CD4-positive, alpha-beta T cell treated with Interferon alpha-2 for 1 hour (primary cell): ENCODE measurements around the gene TTC39B.
A peak's percentile ranks its signal among the peaks of the same experiment; 100 is the strongest.

Experiments used
- DNase-seq, 2 donors: peaks; one replicate each; pipeline ENCODE4 v3.0.0-alpha.2; 2020 to 2022

Gene TTC39B

DNA sequence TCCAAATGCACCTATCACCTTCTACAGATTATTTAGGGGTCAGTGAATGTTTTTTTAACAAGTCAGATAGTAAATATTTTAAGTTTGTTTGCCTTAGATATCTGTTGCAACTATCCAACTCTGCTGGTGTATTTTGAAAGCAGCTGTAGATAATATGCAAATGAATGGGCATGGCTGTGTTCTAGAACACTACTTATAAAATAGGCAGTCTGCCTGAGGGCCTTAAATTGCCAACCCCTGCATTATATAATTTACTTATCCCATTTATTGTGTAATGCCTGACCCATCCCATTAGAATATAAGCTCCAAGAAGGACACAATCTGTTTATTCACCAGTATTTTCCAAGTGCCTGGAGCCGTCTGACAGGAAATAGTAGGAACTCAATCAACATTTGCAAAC is 149.0 kb downstream of the TTC39B start:
- no peak for DNase-seq

DNA sequence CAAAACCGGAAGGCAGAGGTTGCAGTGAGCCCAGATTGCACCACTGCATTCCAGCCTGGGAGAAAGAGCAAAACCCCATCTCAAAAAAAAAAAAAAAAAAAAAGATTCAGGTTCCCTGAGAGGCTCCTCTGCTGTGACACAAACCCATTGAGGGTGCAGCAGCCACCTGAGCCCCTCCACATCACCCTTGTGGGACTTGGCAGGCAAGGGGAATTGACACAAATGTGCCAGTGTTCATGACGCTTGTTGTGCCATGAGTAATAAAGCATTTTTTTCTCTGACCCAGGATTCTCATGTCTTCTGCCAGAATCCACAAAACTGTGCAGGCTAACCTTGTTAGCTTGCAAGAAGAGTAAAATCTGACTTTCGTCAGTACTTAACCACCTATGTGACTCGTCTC is 149.6 kb downstream of the TTC39B start:
- no peak for DNase-seq

DNA sequence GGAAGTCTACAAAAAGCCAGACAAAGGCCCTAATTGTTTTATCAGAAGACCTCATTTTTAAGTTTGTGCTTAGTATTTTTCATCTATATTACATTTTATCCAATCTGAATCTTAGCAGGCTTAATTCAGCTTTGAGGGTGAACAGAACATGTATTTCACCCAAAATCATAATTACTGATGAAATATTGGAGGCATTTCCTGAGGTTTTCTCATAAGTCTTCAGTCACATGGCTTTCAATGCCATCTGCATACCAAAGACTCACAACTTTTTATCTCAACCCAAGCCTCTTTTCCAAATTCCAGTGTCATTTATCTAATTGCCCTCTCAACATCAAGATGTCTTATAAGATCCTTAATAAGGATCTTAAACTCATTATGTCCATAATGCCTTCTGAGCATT is 150.8 kb downstream of the TTC39B start:
- no peak for DNase-seq

DNA sequence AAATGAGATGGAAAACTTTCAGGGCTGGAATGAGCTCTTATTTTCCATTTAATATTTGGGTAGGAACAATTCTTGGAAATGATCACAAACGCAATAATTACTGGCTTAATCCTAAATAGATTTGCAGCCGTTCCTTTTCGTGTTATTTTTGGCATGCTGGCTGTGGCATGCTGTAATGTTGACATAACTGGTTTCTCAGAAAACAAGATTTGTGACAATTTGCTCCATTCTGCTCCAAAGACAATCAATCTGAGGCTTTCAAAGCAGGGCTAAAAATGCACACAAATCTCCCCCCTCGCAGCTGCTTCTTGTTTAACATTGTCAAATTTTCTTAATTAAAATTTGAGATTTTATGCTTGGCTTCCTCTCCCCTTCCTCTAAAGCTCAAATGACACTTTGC is 151.2 kb downstream of the TTC39B start:
- DNase-seq: no peak

DNA sequence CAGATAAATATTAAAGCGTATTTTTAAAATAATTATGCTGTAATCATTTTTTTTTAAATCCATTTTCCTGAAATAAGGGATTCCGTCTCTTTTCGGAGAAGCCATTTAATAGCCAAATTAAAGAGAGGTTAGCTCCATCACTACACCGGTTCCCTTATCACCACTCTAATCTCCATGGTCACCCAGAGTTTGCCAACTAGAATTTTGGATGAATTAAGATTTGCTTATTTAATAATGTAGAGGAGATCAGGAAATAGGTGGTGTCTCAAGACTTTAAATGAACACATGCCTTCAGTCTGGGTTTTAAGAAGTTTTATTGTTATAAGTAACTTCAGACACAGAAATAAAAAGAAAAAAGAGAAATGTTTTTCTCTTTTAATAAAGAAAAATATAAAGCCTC is 151.7 kb downstream of the TTC39B start:
- DNase-seq: no peak

DNA sequence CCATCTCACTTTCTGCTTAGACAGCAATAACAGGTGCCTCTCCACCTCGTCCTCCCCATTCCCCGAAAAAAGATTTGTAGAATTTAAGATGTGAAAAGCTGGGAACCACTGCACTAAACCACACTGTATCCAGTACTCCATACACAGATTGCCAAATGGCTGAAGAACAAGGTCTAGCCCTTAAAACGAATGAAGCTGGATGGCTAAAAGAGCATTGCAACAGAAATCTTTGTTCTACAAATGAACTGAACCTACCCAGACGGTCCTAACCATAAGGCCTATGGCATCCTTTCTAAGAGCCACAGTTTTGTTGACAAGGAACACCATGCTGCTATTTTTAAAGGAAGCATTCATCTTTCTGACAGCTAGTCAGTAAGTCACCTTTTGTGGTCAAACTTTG is 152.3 kb downstream of the TTC39B start:
- DNase-seq: no peak

DNA sequence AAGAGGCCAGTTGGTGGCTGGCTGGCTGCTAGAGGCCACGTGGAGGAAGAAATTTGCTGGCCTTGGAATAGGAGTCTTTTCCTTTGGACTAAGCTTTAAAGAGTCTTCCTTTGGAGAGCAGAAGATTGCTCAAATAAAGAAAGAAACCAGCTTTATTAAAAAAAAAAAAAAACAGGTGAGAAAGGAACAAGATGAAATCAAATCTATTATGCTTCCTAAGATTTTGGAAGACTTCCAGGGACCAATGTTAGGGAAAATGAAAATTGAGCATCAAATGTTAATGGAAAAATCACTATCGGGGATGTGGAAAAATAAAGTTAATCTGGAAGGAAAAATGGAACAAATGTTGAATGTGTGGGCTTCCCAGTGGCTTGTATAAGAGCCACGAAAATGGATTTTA is 153.1 kb downstream of the TTC39B start:
- DNase-seq: no peak

DNA sequence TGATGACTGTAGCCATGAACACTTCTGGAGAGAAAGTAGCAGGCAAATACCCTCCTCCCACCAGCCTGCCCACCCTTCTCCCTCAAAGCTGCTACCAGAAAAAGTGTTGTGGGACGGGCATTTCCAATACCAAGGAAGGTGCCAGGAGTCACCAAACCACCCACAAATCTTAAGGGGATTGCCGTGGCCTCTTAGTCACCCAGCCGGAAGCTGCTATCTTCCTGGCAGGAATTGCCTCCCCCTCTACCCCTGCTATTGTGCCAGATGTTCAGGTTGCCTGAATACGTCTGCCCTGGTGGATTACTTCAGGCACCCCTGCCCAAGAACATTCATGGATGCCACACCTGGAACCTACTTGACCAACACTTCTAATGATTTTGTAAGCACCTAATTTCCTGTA is 156.1 kb downstream of the TTC39B start:
- DNase-seq: no peak

DNA sequence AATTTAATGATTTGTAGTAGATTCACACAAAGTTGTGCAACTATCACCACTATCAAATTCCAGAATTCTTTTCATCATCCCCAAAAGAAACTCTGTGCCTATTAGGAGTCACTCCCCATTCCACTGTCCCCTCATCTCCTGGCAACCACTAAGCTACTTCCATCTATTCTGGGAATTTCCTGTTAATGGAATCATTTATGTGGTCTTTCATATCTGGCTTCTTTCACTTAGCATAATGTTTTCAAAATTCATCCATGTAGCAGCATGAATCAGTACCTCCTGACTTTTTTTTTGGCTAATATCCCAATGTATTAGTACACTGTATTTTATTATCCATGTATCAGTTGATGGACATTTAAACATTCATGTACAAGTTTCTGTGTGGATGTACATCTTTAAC is 157.6 kb downstream of the TTC39B start:
- no peak for DNase-seq

DNA sequence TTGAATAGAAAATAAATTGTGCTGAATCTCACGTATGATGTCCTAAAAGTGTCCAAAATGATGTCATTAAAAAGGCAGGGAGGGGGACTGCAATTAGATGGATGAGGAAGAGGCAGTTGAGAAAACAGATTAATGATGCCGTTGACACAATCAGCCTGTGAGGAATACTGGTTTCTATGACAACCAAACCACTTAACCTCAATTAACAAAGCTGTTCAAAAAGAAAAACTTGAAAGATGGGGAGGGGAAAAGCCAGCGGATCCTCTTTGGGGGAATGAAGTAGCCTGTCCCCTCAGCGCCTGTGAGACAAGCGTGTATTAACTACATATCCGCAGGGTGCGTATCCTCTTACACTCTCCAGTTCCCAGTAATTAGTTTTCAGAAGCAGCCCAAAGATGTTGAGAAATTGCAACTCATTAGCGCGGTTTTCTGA is 160.7 kb downstream of the TTC39B start:
- no peak for DNase-seq

DNA sequence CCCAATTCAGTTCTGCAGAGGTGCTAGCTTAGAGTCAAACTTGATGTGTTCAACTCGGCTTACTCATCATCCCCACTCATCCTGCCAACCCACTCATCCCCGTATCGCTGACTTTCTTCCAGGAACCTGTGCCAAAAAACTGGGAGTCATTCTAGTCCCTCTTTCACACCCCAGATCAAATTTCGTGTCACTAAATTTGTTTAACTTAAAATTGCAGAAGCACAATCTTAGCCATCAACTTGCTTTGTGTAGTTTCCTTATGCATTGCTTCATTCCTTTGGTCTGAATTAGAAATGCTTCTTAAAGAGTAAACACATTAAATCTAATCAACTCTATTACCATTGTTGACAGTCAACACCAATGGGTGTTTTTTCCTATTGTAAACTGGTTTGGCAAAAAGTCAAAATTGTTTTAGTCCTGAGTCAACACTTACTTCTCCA is 162.4 kb downstream of the TTC39B start:
- no peak for DNase-seq

DNA sequence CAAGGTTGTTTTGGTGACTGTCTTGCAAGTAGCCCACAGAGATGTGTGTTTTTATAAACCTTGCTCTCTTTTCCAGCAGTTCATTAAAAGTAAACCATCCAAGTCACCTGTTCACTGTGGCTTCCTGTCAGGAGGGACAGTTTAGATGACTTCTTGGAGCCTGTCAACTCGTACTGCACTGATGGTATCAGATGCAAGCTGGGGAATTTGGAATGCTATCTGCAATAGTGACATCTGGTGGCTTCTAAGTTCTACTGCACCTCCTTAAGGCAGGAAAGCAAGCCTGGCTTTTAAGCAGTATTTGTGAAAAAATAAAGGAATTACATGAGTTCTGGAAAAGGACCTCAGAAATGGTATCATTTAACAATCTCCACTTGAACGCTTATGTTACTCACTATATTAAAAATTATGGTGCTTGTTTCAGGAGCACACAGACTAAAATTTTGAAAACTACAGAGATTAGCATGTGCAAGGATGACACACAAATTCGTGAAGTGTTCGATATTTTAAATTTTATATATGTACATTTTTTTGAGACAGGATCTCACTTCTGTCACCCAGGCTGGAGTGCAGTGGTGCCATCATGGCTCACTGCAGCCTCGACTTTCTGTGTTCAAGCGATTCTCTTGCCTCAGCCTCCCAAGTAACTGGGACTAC is 164.0 kb downstream of the TTC39B start:
- DNase-seq: peak in 1 of 2 donors; percentile 40

DNA sequence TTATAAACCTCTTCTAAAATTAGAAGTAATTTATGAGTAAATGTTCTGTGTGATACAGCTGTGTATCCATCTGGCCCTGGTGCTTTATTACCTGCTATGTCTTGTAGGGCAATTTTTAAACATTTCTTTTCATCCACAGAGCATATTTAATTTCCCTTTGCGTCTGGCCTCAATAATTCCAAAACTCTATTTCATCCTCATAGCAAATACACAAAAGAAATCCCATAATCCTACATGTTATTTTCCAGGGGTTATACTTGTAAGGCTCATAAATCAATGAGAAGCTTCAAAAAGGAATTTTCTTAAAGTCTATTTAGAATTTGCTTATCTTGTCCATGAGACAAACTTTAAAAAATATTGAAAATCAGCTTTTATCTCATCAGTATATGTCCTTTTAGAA is 167.0 kb downstream of the TTC39B start:
- no peak for DNase-seq

DNA sequence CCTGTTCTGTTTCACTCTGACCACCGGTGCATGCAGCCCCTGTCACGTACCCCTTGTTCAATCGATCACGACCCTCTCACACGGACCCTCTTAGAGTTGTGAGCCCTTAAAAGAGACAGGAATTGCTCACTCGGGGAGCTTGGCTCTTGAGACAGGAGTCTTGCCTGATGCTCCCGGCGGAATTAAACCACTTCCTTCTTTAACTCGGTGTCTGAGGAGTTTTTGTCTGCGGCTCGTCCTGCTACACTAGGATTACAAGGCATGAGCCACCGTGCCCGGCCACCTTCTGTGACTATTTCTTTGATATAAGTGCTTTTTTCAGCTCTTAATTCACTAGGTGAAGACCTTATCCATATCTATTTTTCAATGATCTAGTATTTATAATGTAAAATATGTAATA is 167.5 kb downstream of the TTC39B start:
- DNase-seq: no peak

DNA sequence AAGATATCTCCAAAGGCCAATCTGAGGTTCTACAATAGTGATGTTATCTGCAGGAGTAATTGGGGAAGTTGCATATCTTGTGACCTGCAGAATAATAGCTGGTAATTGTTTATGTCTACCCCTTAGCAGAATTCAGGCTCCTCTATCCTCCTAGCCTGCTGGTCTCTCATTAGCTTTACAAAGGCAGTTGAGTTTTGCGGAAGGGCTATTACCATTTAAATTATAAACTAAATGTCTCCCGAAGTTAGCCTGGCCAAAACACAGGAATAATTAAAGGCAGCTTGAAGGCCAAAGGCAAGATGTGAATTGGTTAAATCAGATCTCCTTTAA is 168.7 kb downstream of the TTC39B start:
- no peak for DNase-seq

DNA sequence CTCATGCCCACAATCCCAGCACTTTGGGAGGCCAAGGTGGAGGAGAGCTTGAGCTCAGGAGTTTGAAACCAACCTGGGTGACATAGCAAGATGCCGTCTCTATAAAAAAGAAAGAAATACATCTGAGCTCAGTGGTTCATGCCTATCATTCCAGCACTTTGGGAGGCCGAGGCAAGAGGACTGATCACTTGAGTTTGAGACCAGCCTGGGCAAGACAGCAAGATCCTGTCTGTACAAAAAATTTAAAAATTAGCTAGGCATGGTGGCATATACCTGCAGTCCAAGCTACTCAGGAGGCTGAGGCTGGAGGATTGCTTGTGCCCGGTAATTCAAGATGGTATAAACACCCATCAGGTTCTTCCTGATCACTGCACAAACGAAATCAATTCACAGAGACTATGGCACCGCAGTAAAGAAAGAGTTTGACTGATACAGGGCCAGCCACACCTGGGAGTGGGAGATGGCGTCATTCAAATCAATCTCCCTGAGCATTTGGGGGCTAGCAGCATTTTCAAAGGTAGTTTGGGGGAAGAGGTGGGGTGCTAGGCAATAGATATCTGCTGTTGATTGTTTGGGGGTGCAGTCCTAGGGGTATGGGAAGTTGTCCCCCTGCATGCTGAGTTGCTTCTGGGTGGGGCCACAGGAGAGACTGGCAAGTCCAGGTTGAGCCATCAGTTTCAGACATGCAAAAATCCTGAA is 169.2 kb downstream of the TTC39B start:
- DNase-seq: no peak

DNA sequence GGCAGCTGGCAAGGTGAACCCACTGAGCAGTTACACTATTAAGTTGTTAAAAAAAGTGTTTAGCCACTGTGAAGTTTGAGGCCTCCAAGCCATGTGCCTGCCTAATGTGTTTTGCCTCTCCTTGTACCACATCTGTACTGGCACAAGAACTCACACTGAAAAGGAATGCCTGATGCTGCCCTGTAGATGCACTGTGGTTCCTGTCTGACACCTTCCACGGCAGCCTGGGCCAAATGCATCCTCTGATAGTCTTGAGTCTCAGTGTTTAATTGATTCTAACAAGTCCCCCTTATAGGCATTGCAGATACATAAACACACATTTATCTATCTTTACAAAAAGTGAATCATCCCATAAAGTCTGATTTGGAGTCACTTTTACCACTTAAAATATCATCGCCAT is 169.9 kb downstream of the TTC39B start:
- no peak for DNase-seq

DNA sequence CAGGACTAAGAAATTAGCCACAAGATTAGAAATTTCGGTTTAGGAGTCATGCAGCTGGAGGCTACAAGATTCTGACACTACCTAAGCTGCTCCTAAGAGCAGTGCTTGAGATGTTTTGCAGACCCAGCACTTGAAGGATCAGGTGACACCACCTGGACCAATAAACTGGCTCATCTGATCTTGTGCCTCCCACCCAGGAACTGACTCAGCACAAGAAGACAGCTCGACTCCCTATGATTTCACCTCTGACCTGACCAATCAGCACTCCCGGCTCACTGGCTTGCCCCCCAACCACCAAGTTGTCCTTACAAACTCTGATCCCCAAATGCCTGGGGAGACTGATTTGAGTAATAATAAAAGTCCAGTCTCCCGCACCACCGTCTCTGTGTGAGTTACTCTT is 170.4 kb downstream of the TTC39B start:
- DNase-seq: no peak

DNA sequence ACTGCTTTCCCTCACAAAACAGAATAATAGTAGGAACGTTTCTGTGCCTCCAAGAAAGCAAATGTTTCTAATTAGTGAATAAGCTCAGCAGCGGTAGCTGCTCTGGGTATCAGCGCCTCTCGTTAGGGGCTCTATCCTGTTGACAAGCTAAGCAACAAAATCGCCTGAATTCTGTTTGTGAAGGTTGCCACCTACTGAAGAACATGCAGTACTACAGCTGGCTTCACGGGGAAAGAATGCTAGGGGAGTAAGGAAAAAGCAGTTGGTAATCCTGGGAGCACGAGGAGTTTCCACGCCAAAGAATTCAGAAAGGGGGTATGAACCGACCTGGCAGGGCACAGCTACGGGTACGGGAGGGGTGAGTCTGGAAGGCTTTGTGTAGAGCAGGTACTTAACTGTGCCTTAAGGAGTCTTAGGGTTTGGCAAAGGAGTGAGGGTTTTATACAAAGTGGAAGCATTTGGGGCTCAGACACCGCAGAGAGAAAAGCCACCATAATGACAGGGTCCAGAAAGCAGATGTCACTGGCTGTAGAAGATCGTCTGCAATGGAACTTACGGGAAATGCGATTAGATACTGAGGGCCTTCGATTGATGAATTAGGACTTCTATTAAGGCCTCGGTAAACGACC is 171.7 kb downstream of the TTC39B start:
- DNase-seq: peak; percentile 20 to 59

DNA sequence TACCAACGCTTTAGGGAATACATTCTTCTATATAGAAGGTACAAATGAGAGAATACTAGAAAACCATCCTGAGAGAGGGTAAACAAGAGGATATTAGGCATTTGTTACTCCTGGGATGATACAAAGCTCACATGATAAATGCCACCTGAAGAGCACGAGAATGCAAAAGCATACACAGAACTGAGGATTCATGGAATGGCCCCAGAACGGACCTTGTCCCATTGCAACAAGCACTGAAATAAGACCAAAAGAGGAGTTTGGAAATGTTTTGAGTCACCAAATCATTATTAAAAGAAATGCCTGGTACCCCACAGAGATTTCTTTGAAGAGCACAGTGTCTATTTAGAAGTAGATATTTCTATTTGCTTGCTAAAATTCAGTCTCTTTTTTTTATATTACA is 173.5 kb downstream of the TTC39B start:
- DNase-seq: no peak

DNA sequence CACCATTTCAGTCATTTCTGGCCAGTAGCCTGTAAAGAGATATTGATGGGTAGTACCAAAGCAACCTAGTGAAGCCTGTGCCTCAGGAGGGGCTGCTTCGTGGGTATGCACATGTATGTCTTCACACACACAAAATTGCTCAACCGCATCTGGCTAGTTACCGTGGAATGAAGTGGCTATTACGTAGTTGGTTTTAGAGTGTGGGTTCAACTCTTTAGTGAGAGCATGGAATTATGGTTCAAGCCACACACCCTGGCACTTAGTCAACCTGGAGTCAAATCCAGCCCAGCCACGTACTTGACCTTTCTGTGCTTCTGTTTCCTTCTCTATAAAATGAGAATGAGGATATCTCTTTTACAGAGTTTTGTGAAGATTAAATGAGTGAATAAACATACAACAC is 174.9 kb downstream of the TTC39B start:
- DNase-seq: no peak

DNA sequence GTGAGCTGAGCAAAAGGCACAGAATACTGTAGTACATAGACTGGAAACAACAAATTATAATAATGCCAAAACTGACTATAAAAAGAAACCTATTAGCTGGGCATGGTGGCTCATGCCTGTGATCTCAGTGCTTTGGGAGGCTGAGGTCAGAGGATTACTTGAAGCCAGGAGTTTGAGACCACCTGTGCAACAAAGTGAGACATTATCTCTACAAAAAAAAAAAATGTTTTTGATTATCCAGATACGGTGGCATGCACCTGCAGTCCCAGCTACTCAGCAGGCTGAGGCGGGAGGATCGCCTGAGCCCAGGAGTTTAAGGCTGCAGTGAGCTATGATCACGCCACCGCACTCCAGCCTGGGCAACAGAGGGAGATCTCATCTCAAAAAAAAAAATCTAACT is 175.9 kb downstream of the TTC39B start:
- no peak for DNase-seq

DNA sequence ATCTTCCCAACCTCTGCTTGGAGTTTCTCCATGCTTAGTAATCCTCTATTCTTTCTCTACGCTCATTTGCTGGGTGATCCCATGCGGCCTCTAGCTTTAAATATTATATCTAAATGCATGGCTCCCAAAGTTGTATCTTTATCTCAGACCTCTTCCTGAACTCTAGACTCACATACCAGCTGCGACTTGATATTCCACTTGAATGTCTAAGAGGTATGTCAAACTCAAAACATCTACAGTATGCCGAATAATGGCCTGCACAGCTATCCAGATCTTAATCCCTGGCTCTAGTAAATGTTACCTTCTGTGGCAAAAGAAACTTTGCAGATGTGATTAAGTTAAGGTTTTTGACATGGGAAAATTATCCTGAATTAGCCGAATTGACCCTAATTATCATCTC is 179.2 kb downstream of the TTC39B start:
- no peak for DNase-seq

DNA sequence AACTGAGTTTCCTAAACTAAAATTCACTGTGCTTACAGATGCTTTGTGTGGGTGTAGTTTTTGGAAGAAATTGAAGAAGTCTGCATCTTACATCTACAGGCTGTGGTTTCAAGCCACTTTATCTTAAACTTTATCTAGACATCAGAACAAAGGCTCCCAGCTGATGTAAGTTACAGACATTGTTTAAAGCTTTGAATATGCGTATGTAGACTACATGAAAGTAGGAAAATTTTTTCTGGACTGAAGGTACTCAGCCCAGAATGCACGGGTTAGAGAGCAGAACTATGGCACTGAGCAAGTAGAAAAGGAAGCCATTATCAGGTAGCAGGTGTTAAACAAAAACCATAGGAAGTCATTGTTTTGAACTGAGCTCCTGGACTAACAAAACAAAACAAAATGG is 185.4 kb downstream of the TTC39B start:
- no peak for DNase-seq

DNA sequence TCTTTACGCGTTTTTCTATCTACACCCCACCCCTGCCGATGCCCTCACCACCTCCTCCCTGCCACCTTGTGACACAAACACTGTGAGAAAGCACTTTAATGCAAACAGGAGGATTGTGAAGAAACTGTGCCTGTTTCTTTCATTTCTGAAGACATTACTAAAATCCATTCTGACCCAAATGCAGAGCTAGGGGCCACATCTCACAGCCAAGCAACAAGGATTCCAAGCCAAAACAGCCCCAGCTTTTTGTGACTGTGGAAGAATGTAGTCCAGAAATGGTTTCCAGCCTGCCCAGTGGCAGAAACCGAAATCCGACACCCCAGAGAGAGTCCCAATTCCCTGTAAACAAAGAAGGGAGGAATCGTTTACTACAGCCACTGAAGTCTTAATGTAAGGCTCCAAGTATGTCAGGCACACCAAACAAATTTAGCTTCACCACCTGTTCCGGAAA is 190.9 kb downstream of the TTC39B start:
- no peak for DNase-seq
